Calu3 (cell line): ENCODE results near the gene FBXW7. TPM values are rescaled to one million over a fixed set of nuclear protein-coding genes. Genes with fewer than 3 reads are reported as not detected.

Experiments
- BruUV-seq: library from RNA; stranded (reverse); fragments of 400-500 nt; replicated peaks from 2 replicates; lab custom pipeline; 2021; lab: Mats Ljungman, UMichigan
- CTCF ChIA-PET: fragments of 300-600 bp; sonication (Branson Sonifier 250); formaldehyde crosslinking; loops from one replicate; lab custom pipeline; 2022; ENCODE audit warnings: antibody characterized with exemption; lab: Charles Lee
- DNase-seq: peaks from one replicate; pipeline ENCODE4 v3.0.0; 2022
- H3K27ac Mint-ChIP-seq: one replicate; pipeline ENCODE4 v1.8.0; 2022; ENCODE audit warnings: mixed read lengths; ENCODE audit not compliant: unreplicated experiment
- H3K27me3 Mint-ChIP-seq: one replicate; pipeline ENCODE4 v1.8.0; 2022; ENCODE audit warnings: mixed read lengths; ENCODE audit not compliant: unreplicated experiment
- H3K36me3 Mint-ChIP-seq: one replicate; pipeline ENCODE4 v1.8.0; 2022; ENCODE audit warnings: mild to moderate bottlenecking, moderate library complexity, mixed read lengths; ENCODE audit not compliant: insufficient read depth, unreplicated experiment
- H3K4me1 Mint-ChIP-seq: one replicate; pipeline ENCODE4 v1.8.0; 2022; ENCODE audit warnings: mild to moderate bottlenecking, low read depth, mixed read lengths; ENCODE audit not compliant: unreplicated experiment
- H3K4me3 Mint-ChIP-seq: one replicate; pipeline ENCODE4 v1.8.0; 2022; ENCODE audit warnings: mild to moderate bottlenecking, low read depth, moderate library complexity, mixed read lengths; ENCODE audit not compliant: unreplicated experiment
- H3K9me3 Mint-ChIP-seq: one replicate; pipeline ENCODE4 v1.8.0; 2022; ENCODE audit warnings: low read depth, mixed read lengths; ENCODE audit not compliant: unreplicated experiment
- intact Hi-C: fragments of 100-400 bp; cut with micrococcal nuclease; formaldehyde crosslinking; loops from one replicate; pipeline ENCODE4 v1.10.0; 2022; ENCODE audit not compliant: unreplicated experiment
- total RNA-seq: library from RNA; stranded (reverse); gene quantifications from 2 replicates; pipeline ENCODE4 v1.2.3, GENCODE V29; 2022
- TF ChIP-seq, protein P1 (sequence below): fragments of 200-600 bp; IDR thresholded peaks from one replicate; pipeline ENCODE4 v1.8.0; 2022; ENCODE audit warnings: antibody characterized with exemption; ENCODE audit not compliant: unreplicated experiment

The FBXW7 gene
- total RNA-seq, 1 experiment from 2014 or later: 38.7 TPM

DNA sequence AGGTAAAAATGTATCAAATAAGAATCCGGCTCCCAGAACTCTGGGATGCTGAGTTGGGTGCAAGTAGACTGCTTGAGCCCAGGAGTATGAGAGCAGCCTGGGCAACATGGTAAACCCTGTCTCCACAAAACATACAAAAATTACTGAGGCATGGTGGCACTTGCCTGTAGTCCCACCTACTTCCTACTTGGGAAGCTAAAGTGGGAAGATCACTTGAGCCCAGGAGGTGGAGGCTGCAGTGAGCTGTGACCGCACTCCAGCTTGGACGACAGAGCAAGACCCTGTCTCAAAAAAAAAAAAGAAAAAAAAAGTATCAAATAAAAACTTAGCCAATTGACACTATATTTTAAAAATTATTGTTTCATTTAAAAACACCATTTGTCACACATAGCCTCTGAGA is 84.4 kb downstream of the FBXW7 start:
- no peaks in the 10 kb centered on the region for H3K36me3 Mint-ChIP-seq
- H3K27me3 Mint-ChIP-seq: no peaks in the 10 kb centered on the region
- no peak for DNase-seq
- no peak overlapping the region for H3K4me3 Mint-ChIP-seq
- intact Hi-C loops: loop anchor here (5.0 kb wide), 1 partner anchor 286 kb away; no protein-coding TSS in a partner anchor
- peaks cover 20% of the 10 kb centered on the region for H3K4me1 Mint-ChIP-seq
- no peak overlapping the region for H3K27ac Mint-ChIP-seq
- CTCF ChIA-PET: no interaction called here
- TF ChIP-seq, protein P1, sequence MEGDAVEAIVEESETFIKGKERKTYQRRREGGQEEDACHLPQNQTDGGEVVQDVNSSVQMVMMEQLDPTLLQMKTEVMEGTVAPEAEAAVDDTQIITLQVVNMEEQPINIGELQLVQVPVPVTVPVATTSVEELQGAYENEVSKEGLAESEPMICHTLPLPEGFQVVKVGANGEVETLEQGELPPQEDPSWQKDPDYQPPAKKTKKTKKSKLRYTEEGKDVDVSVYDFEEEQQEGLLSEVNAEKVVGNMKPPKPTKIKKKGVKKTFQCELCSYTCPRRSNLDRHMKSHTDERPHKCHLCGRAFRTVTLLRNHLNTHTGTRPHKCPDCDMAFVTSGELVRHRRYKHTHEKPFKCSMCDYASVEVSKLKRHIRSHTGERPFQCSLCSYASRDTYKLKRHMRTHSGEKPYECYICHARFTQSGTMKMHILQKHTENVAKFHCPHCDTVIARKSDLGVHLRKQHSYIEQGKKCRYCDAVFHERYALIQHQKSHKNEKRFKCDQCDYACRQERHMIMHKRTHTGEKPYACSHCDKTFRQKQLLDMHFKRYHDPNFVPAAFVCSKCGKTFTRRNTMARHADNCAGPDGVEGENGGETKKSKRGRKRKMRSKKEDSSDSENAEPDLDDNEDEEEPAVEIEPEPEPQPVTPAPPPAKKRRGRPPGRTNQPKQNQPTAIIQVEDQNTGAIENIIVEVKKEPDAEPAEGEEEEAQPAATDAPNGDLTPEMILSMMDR: no peak
- no peaks in the 10 kb centered on the region for H3K9me3 Mint-ChIP-seq
- no TSS peak for BruUV-seq

DNA sequence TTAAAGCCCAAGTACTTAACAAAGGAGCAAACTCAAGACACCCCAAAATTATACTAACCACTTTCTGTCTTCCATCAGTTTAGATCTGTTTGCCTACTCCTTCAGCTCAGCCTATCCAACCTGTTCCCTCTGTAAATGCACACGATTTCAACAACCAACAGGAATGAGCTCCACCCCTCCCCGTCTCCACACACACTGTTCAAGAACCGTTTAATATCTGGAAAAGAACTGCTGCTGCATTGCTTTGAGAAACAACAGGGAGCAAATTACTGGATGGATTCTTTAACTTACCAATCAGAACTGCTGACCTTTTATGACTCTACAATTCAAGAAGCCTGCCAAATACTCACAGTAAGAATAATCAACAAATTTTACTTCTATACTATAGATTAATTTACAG is 87.0 kb downstream of the FBXW7 start:
- Mint-ChIP-seq H3K27me3 (no peaks in the 10 kb centered on the region), H3K4me1 (no peaks in the 10 kb centered on the region), H3K4me3 (no peak overlapping the region), H3K36me3 (no peaks in the 10 kb centered on the region), H3K9me3 (no peaks in the 10 kb centered on the region), H3K27ac (no peak overlapping the region)
- CTCF ChIA-PET: interaction anchor here (0.8 kb wide), 1 partner anchor 13 kb away, joined by 3 read pairs; no protein-coding TSS in a partner anchor
- no TSS peak for BruUV-seq
- TF ChIP-seq, protein P1: no peak
- DNase-seq: no peak
- intact Hi-C loops: no loop called here

DNA sequence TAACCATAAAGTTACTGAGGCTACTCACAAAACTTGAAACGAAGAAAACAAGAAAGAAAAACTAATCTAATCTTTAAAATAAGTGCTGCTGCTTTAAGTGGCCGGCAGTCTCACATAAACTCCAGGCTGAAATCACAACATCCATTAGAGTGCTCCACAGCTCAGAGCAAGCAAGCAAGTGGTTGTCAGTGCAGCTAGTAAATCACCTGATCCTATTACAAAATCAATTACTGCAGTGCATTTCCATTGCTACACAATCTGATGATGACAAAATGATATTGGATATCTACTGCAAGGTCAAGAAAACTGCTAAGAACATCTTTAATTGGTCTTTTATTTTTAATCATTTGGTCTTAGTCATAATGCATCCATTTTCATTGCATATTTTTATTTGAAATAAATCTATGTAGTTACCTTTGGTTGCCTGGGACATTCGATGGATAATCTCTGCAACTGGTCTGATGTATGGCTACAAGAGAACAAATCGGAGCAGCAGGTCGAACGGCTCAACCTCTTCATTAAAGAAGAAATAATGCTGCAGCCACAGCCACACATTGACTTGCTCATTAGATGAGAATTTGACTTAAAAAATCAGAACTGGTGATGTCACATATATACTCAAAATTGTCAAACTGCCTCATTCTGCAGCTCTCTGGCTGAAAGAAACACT is 87.7 kb downstream of the FBXW7 start:
- CTCF ChIA-PET: no interaction called here
- H3K36me3 Mint-ChIP-seq: no peaks in the 10 kb centered on the region
- H3K4me1 Mint-ChIP-seq: no peaks in the 10 kb centered on the region
- H3K27ac Mint-ChIP-seq: no peak overlapping the region
- H3K27me3 Mint-ChIP-seq: no peaks in the 10 kb centered on the region
- intact Hi-C loops: no loop called here
- TF ChIP-seq, protein P1: no peak
- no TSS peak for BruUV-seq
- DNase-seq: no peak
- H3K9me3 Mint-ChIP-seq: no peaks in the 10 kb centered on the region
- no peak overlapping the region for H3K4me3 Mint-ChIP-seq

DNA sequence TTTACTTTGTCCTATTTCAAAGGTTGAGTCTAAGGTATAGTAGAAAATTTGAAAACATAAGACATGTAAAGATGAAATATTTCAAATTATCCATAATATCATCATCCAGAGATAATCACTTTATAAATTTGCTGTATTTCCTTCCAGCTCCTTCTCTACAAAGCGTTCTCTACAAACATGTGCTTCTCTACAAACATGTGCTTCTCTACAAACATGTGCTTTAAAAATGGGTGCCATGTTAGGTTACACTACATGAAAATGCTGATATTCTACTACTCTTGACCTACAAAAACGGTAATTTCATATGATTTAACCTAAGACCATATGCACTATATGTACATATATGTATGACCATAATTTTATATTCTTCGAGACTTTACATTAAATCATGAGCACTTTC is 92.0 kb downstream of the FBXW7 start:
- intact Hi-C loops: no loop called here
- no TSS peak for BruUV-seq
- H3K27ac Mint-ChIP-seq: no peak overlapping the region
- no peak for DNase-seq
- no peaks in the 10 kb centered on the region for H3K9me3 Mint-ChIP-seq
- no peaks in the 10 kb centered on the region for H3K27me3 Mint-ChIP-seq
- CTCF ChIA-PET: no interaction called here
- H3K36me3 Mint-ChIP-seq: no peaks in the 10 kb centered on the region
- no peak overlapping the region for H3K4me3 Mint-ChIP-seq
- no peaks in the 10 kb centered on the region for H3K4me1 Mint-ChIP-seq
- TF ChIP-seq, protein P1: no peak
